ENCODE measurements around the gene PGAM5. TPM values are rescaled to one million over a fixed set of nuclear protein-coding genes. Genes with fewer than 3 reads are reported as not detected.
A peak's percentile ranks its signal among the peaks of the same experiment; 100 is the strongest.

The PGAM5 gene
- total RNA-seq, 3 donors from 2014 or later (not counting 1 experiment from before 2014, with no cell fraction given) = 19.7 to 30.2 (median 21.9) TPM

DNA sequence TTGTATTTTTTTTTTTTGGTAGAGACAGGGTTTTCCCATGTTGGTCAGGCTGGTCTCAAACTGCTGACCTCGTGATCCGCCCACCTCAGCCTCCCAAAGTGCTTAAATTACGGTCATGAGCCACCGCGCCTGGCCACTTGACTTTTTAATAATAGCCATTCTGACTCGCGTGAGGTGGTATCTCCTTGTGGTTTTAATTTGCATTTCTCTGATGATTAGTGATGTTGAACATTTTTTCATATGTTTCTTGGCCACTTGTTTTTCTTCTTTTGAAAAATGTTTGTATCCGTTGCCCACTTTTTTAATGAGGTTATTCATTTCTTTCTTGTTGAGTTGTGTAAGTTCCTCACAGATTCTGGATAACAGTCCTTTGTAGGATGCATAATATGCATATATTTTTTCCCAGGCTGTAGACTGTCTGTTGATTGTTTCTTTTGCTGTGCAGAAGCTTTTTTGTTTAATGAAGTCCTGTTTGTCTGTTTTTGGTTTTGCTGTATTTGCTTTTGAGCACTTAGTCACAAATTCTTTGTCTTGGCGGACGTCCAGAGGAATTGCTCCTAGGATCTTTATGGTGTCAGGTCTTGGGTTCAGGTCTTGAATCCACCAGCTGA, 10.3 kb upstream of the PGAM5 start:
- Mint-ChIP-seq H3K36me3 (no peaks in the 10 kb centered on the region), H3K4me3 (no peak overlapping the region), H3K9me3 (no peaks in the 10 kb centered on the region), H3K27ac (no peak overlapping the region), H3K4me1 (peaks cover 0 to 9% of the 10 kb centered on the region in 2 donors), H3K27me3 (ENCODE audit: low read depth in 2 of 2) (no peaks in the 10 kb centered on the region)
- H3K9me3 ChIP-seq (ENCODE audit: control insufficient read depth, insufficient read depth, low read length) = no peaks in the 10 kb centered on the region
- intact Hi-C loops (cut with micrococcal nuclease) = no loop called here
- TF ChIP-seq, protein P1, sequence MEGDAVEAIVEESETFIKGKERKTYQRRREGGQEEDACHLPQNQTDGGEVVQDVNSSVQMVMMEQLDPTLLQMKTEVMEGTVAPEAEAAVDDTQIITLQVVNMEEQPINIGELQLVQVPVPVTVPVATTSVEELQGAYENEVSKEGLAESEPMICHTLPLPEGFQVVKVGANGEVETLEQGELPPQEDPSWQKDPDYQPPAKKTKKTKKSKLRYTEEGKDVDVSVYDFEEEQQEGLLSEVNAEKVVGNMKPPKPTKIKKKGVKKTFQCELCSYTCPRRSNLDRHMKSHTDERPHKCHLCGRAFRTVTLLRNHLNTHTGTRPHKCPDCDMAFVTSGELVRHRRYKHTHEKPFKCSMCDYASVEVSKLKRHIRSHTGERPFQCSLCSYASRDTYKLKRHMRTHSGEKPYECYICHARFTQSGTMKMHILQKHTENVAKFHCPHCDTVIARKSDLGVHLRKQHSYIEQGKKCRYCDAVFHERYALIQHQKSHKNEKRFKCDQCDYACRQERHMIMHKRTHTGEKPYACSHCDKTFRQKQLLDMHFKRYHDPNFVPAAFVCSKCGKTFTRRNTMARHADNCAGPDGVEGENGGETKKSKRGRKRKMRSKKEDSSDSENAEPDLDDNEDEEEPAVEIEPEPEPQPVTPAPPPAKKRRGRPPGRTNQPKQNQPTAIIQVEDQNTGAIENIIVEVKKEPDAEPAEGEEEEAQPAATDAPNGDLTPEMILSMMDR (IDR thresholded peaks at IDR 0.05) = no peak
- no peaks in the 10 kb centered on the region for H3K27me3 ChIP-seq (ENCODE audit: control insufficient read depth, insufficient read depth, low read length)
- H3K4me3 ChIP-seq (ENCODE audit: low read length) = no peak overlapping the region
- WGBS (ENCODE audit: insufficient coverage) = 81% methylated on average over 10 of the region's 10 CpGs
- H3K36me3 ChIP-seq (ENCODE audit: control insufficient read depth, insufficient read depth, low read length) = no peaks in the 10 kb centered on the region
- no peak overlapping the region for H3K27ac ChIP-seq (ENCODE audit: low read length)
- ATAC-seq = no peak
- no peak for DNase-seq
- no peaks in the 10 kb centered on the region for H3K4me1 ChIP-seq (ENCODE audit: control insufficient read depth, insufficient read depth, low read length)

DNA sequence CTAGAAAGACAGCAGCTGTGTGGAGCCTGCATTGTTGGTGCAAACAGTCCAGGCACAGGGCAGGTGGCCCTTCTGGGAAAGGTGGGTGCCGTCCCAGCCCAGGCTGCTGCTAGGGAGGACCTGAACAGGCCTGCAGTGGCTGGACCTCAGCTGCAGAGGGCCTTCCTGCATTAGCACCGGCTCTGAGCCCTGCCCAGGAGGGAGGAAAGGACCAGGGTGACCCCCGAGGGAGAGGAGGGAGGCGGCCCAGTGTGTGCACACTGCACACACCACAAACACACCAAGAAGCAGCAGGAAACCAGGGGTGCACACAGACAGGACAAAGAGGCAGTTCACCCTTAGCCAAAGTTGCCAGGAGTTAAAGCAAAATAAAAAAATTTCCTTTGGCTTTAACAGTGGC, 8.0 kb upstream of the PGAM5 start:
- no peak overlapping the region for H3K27ac Mint-ChIP-seq
- peaks cover 0 to 9% of the 10 kb centered on the region in 2 donors for H3K4me1 Mint-ChIP-seq
- Histone ChIP-seq H3K4me1 (ENCODE audit: control insufficient read depth, insufficient read depth, low read length) (no peaks in the 10 kb centered on the region), H3K4me3 (ENCODE audit: low read length) (no peak overlapping the region), H3K27ac (ENCODE audit: low read length) (no peak overlapping the region), H3K27me3 (ENCODE audit: control insufficient read depth, insufficient read depth, low read length) (no peaks in the 10 kb centered on the region), H3K36me3 (ENCODE audit: control insufficient read depth, insufficient read depth, low read length) (no peaks in the 10 kb centered on the region), H3K9me3 (ENCODE audit: control insufficient read depth, insufficient read depth, low read length) (no peaks in the 10 kb centered on the region)
- DNase-seq (no peak), ATAC-seq (no peak)
- intact Hi-C loops (cut with micrococcal nuclease) = no loop called here
- no peak overlapping the region for H3K4me3 Mint-ChIP-seq
- 85% methylated on average over 2 of the region's 4 CpGs for WGBS (ENCODE audit: insufficient coverage)
- H3K9me3 Mint-ChIP-seq = no peaks in the 10 kb centered on the region
- TF ChIP-seq, protein P1 (IDR thresholded peaks at IDR 0.05) = no peak
- H3K36me3 Mint-ChIP-seq = no peaks in the 10 kb centered on the region
- H3K27me3 Mint-ChIP-seq (ENCODE audit: low read depth in 2 of 2) = no peaks in the 10 kb centered on the region

DNA sequence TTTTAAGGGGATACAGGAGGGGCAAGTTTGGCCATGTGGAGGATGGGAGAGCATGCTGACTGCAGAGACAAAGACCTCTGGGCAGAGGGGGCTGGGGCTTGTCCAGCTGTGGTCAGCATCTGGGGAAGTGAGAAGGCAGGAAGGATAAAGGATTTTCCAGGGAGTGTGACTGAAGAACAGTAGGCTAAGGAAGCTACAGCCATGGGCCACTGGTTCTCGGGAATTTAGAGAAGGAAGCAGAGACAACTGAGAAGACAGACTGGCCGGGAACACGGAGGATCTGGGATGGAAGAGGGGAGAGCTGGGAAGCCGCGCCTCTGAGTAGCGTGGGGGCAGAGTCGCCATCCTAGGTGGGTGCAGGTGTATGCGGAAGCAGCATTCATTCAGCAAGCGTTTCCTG, 7.0 kb upstream of the PGAM5 start:
- DNase-seq (no peak), ATAC-seq (no peak)
- Mint-ChIP-seq H3K4me3 (no peak overlapping the region), H3K4me1 (peaks cover 0 to 9% of the 10 kb centered on the region in 2 donors), H3K9me3 (no peaks in the 10 kb centered on the region), H3K27ac (peak overlapping the region in 1 of 2 donors; percentile 53), H3K36me3 (no peaks in the 10 kb centered on the region), H3K27me3 (ENCODE audit: low read depth in 2 of 2) (no peaks in the 10 kb centered on the region)
- TF ChIP-seq, protein P1 (IDR thresholded peaks at IDR 0.05) = no peak
- Histone ChIP-seq H3K9me3 (ENCODE audit: control insufficient read depth, insufficient read depth, low read length) (peaks cover 5% of the 10 kb centered on the region), H3K36me3 (ENCODE audit: control insufficient read depth, insufficient read depth, low read length) (no peaks in the 10 kb centered on the region), H3K4me1 (ENCODE audit: control insufficient read depth, insufficient read depth, low read length) (no peaks in the 10 kb centered on the region), H3K27me3 (ENCODE audit: control insufficient read depth, insufficient read depth, low read length) (no peaks in the 10 kb centered on the region), H3K4me3 (ENCODE audit: low read length) (no peak overlapping the region), H3K27ac (ENCODE audit: low read length) (no peak overlapping the region)
- intact Hi-C loops (cut with micrococcal nuclease) = no loop called here
- WGBS (ENCODE audit: insufficient coverage) = 98% methylated on average over 9 of the region's 9 CpGs

DNA sequence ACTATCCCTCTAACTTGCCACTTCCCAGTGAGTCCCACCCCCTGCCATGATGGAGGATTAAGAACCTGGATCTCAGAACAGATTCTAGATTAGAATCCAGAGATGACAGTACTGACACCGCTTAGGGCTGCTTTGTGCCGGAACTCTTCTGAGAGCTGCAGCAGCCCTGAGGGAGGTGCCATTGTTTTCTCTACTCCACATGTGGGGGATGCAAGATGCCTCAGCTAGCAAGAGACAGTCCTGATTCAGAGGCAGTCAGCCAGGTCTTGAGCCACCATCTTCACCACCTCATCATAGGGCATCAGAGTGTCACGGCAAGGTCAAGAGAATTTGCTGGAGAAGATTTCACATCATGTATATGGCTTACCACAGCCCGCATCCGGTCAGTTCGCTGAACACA, 3.4 kb upstream of the PGAM5 start:
- H3K9me3 Mint-ChIP-seq = no peaks in the 10 kb centered on the region
- no peak overlapping the region for H3K4me3 ChIP-seq (ENCODE audit: low read length)
- no peak overlapping the region for H3K4me3 Mint-ChIP-seq
- H3K27me3 Mint-ChIP-seq (ENCODE audit: low read depth in 2 of 2) = no peaks in the 10 kb centered on the region
- H3K4me1 ChIP-seq (ENCODE audit: control insufficient read depth, insufficient read depth, low read length) = peaks cover 17% of the 10 kb centered on the region
- peaks cover 0 to 15% of the 10 kb centered on the region in 2 donors for H3K4me1 Mint-ChIP-seq
- peaks cover 5% of the 10 kb centered on the region for H3K9me3 ChIP-seq (ENCODE audit: control insufficient read depth, insufficient read depth, low read length)
- H3K27ac ChIP-seq (ENCODE audit: low read length) = no peak overlapping the region
- no peak for DNase-seq
- no peak overlapping the region for H3K27ac Mint-ChIP-seq
- intact Hi-C loops (cut with micrococcal nuclease) = no loop called here
- H3K36me3 ChIP-seq (ENCODE audit: control insufficient read depth, insufficient read depth, low read length) = no peaks in the 10 kb centered on the region
- ATAC-seq = no peak
- no peaks in the 10 kb centered on the region for H3K36me3 Mint-ChIP-seq
- WGBS (ENCODE audit: insufficient coverage) = 96% methylated on average over 6 of the region's 6 CpGs
- no peaks in the 10 kb centered on the region for H3K27me3 ChIP-seq (ENCODE audit: control insufficient read depth, insufficient read depth, low read length)
- TF ChIP-seq, protein P1 (IDR thresholded peaks at IDR 0.05) = no peak
